ENCODE measurements around the gene VTI1A. TPM values are rescaled to one million over a fixed set of nuclear protein-coding genes. Genes with fewer than 3 reads are reported as not detected.

VTI1A gene
- total RNA-seq, 1 experiment from 2014 or later, result 44.4 TPM

DNA sequence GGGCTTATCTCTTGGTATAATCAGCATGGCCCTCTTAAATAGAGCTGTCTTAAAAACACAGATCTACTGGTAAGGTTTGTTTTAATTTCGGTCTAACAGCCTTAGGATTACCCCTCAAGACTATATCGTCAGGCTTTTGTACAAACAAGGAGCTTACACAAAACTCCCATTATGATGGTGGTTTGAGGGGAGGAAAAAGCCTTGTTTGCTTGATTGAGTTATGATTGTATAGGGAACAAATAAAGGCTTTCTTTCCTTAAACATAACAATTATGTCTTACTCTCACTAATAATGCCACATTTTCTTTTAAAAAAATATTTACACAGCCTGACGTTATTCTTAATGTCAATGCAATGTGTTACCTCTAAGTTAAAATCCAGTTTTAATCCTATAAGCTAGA is 314.2 kb downstream of the VTI1A start:
- ChIA-PET POLR2A (interaction anchor here (0.6 kb wide), 1 partner anchor 299 kb away, joined by 3 read pairs; no protein-coding TSS in a partner anchor), CTCF (interaction anchor here (0.6 to 0.7 kb wide), 2 partner anchors 17 to 374 kb away, joined by 3 read pairs; no protein-coding TSS in a partner anchor)
- no peak for DNase-seq (ENCODE audit: unreplicated experiment)
- no peaks in the 10 kb centered on the region for H3K4me1 Mint-ChIP-seq (ENCODE audit: insufficient read depth, unreplicated experiment)
- no peaks in the 10 kb centered on the region for H3K9me3 Mint-ChIP-seq (ENCODE audit: unreplicated experiment)
- no peak for TF ChIP-seq CTCF (IDR thresholded peaks at IDR 0.05; ENCODE audit: unreplicated experiment)
- BruUV-seq (replicated peaks), result no TSS peak
- no peaks in the 10 kb centered on the region for H3K27me3 Mint-ChIP-seq (ENCODE audit: insufficient read depth, unreplicated experiment)
- no peak overlapping the region for H3K4me3 Mint-ChIP-seq (ENCODE audit: unreplicated experiment)
- no peak overlapping the region for H3K27ac Mint-ChIP-seq (ENCODE audit: low read depth, unreplicated experiment)
- intact Hi-C loops (cut with micrococcal nuclease), result no loop called here
- no peaks in the 10 kb centered on the region for H3K36me3 Mint-ChIP-seq (ENCODE audit: insufficient read depth, unreplicated experiment)

DNA sequence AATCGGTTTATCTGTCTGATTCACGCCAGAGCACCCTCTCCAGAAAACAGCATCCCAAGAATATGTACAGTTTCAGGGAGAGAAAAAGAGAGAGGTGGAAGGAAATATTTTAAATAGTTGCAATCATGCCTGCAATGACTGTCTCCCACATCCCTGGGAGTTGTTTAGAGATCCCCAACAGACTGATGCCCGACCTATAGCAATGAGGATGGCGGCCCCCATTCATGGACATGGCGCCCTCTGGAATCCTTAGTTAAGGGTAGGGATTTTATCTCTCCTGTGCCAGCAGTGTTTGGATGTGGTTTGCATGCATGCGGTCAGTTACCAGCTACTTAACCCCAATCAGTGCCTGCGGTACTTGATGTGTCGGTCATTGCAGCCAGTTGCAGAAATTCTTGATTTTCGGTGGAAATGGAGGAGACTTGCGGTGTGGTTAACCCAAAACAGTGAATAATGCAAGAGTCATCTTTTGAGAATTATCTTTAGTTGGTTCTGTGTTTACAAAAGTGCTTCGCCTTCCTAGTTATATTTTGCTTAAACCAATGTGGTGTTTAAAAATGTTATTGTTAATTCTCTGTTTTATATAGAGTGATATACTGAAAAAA is 317.0 kb downstream of the VTI1A start:
- ChIA-PET POLR2A (no interaction called here), CTCF (interaction anchor here (0.7 kb wide), 1 partner anchor 16 kb away, joined by 5 read pairs; no protein-coding TSS in a partner anchor)
- Mint-ChIP-seq H3K27me3 (ENCODE audit: insufficient read depth, unreplicated experiment) (no peaks in the 10 kb centered on the region), H3K27ac (ENCODE audit: low read depth, unreplicated experiment) (no peak overlapping the region), H3K36me3 (ENCODE audit: insufficient read depth, unreplicated experiment) (no peaks in the 10 kb centered on the region), H3K4me3 (ENCODE audit: unreplicated experiment) (no peak overlapping the region), H3K4me1 (ENCODE audit: insufficient read depth, unreplicated experiment) (no peaks in the 10 kb centered on the region), H3K9me3 (ENCODE audit: unreplicated experiment) (no peaks in the 10 kb centered on the region)
- intact Hi-C loops (cut with micrococcal nuclease), result no loop called here
- DNase-seq (ENCODE audit: unreplicated experiment), result no peak
- no TSS peak for BruUV-seq (replicated peaks)
- TF ChIP-seq CTCF (IDR thresholded peaks at IDR 0.05; ENCODE audit: unreplicated experiment), result no peak

- DNase-seq (ENCODE audit: unreplicated experiment), result no peak
- H3K4me1 Mint-ChIP-seq (ENCODE audit: insufficient read depth, unreplicated experiment), result no peaks in the 10 kb centered on the region
- POLR2A ChIA-PET, result interaction anchor here (0.7 kb wide), 1 partner anchor 24 kb away, joined by 3 read pairs; no protein-coding TSS in a partner anchor
- no peaks in the 10 kb centered on the region for H3K9me3 Mint-ChIP-seq (ENCODE audit: unreplicated experiment)
- intact Hi-C loops (cut with micrococcal nuclease), result no loop called here
- no peak for TF ChIP-seq CTCF (IDR thresholded peaks at IDR 0.05; ENCODE audit: unreplicated experiment)
- H3K36me3 Mint-ChIP-seq (ENCODE audit: insufficient read depth, unreplicated experiment), result no peaks in the 10 kb centered on the region
- H3K27ac Mint-ChIP-seq (ENCODE audit: low read depth, unreplicated experiment), result no peak overlapping the region
- H3K27me3 Mint-ChIP-seq (ENCODE audit: insufficient read depth, unreplicated experiment), result no peaks in the 10 kb centered on the region
- no peak overlapping the region for H3K4me3 Mint-ChIP-seq (ENCODE audit: unreplicated experiment)
- CTCF ChIA-PET, result interaction anchor here (0.7 kb wide), 1 partner anchor 294 kb away, joined by 4 read pairs; no protein-coding TSS in a partner anchor
- no TSS peak for BruUV-seq (replicated peaks)
Observed at GRCh38 chr10:112765717-112766235, 318.8 kb downstream of the VTI1A start.

DNA sequence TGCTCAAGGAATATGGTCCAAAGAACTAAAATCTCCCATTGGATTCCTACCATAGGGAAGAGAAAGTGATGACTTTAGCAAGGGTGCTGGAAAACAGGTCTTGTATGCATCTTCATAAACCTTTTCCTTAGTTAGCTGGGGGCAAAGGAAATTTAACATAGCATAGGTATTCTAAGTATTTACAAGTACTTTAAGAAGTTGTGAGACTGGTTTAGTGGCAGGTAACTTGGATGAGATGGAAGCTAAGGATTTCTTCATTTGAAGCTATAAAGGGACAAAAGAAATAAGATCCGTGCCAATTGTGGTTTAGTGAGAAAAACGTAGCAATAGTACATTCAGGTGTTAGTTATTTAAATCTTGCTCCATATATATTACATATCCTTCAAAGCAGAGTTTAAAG is 319.6 kb downstream of the VTI1A start:
- TF ChIP-seq CTCF (IDR thresholded peaks at IDR 0.05; ENCODE audit: unreplicated experiment), result no peak
- intact Hi-C loops (cut with micrococcal nuclease), result no loop called here
- CTCF ChIA-PET, result interaction anchor here (0.8 to 1.1 kb wide), 2 partner anchors 12 to 204 kb away, joined by 3 to 4 read pairs; no protein-coding TSS in a partner anchor
- POLR2A ChIA-PET, result no interaction called here
- no peaks in the 10 kb centered on the region for H3K4me1 Mint-ChIP-seq (ENCODE audit: insufficient read depth, unreplicated experiment)
- no peak overlapping the region for H3K4me3 Mint-ChIP-seq (ENCODE audit: unreplicated experiment)
- DNase-seq (ENCODE audit: unreplicated experiment), result no peak
- no peak overlapping the region for H3K27ac Mint-ChIP-seq (ENCODE audit: low read depth, unreplicated experiment)
- BruUV-seq (replicated peaks), result no TSS peak
- no peaks in the 10 kb centered on the region for H3K36me3 Mint-ChIP-seq (ENCODE audit: insufficient read depth, unreplicated experiment)
- no peaks in the 10 kb centered on the region for H3K27me3 Mint-ChIP-seq (ENCODE audit: insufficient read depth, unreplicated experiment)
- no peaks in the 10 kb centered on the region for H3K9me3 Mint-ChIP-seq (ENCODE audit: unreplicated experiment)

All from MCF 10A (cell line).